NCI-H187 treated with DMSO at 0.1 percent for 48 hours (cell line): Measurements from ENCODE around the gene TBCD.

Experiments used
- DNase-seq: peaks from one replicate; lab custom pipeline; 2025; lab: John Stamatoyannopoulos, UW

TBCD gene

GRCh38 chr17:82810644-82811430, 59.0 kb downstream of the TBCD start:
- no peak for DNase-seq

DNA sequence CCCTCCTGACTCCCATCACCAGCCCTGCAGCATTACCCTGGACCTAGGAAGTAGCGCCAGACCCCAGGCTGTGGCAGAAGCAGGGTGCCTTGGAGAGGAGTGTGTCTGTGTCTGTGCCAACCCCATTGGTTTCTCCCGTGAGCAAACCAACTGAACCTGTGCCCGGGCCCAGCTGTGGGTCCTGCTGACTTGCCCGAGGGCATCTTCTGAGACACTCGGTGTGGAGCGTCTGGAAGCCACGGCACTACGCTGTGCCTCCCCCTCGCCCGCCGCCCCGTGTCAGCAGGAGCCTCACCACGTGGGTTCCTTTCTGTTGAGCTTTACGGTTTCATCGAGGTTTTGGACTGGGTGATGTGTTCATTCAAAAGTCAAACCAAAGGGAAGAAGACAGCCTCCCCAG, 60.2 kb downstream of the TBCD start:
- no peak for DNase-seq

DNA sequence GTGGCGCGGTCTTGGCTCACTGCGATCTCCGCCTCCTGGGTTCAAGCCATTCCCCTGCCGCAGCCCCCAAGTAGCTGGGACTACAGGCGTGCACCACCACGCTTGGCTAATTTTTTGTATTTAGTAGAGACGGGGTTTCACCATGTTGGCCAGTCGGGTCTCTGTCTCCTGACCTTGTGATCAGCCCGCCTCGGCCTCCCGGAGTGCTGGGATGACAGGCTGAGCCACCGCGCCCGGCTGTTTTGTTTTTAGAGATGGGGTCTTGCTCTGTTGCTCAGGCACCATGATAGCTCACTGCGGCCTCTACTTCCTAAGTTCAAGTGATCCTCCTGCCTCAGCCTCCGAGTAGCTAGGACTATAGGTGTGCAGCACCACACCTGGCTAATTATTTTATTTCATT, 60.7 kb downstream of the TBCD start:
- no peak for DNase-seq

- no peak for DNase-seq
Observed at GRCh38 chr17:82813299-82814051, 61.6 kb downstream of the TBCD start.

GRCh38 chr17:82814834-82815233, 63.0 kb downstream of the TBCD start:
- no peak for DNase-seq

- DNase-seq, result no peak
Observed at GRCh38 chr17:82815354-82815753, 63.5 kb downstream of the TBCD start.

- DNase-seq, result no peak
Observed at GRCh38 chr17:82815790-82816305, 64.0 kb downstream of the TBCD start.

DNA sequence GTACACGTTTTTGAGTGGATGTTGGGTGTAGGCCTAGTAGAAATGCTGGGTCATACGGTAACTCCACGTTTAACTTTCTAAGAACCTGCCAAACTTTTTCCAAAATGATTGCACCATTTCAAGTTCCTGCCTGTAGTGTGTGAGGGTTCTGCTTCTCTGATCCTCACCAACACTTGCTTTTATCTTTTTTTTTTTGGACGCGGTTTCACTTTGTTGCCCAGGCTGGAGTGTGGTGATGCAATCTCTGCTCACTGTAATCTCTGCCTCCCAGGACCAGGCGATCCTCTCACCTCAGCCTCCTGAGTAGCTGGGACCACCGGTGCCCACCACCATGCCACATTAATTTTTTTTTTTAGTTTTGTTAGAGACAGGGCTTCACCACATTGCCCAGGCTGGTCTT, 64.5 kb downstream of the TBCD start:
- no peak for DNase-seq

DNA sequence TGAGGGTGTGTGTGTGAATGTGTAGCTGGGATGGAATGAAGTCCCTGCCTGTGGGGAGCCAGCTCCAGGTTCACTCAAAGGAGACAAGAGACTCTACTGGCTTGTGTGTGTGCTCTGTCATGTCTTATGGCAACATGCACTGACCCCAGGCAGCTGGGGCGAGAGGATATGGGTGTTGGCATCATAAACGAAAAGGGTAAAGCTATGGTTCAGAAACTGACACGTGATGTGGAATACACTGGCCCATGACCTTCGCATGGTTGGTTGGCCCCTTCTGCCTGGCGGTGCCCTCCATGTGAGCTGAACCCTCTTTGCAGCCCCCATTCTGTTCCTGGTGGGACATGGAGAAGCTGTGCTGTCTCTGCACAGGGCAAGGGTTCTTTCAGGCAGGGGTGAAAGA, 66.1 kb downstream of the TBCD start:
- no peak for DNase-seq

GRCh38 chr17:82820278-82821251, 68.7 kb downstream of the TBCD start:
- DNase-seq, result no peak

GRCh38 chr17:82821554-82821953, 69.7 kb downstream of the TBCD start:
- DNase-seq, result no peak

DNA sequence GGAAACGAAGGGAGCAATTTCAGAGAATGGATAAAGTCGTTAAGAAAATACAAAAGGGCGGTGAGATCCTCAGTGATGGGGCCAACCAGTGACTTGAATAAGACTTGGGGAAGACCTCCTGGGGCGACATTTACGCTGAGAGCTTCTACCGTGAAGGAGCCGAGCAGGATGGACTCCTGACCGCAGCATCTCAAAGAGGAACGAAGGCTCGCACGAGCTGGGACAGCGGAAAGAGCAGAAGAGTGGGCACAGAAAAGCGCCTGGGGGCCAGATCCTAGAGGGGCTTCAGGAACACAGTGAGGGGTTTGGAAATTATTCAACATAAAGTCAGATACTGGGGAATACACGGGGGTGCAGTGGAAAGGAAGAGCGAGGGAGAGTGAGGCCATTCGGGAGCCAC, 70.4 kb downstream of the TBCD start:
- DNase-seq, result no peak

DNA sequence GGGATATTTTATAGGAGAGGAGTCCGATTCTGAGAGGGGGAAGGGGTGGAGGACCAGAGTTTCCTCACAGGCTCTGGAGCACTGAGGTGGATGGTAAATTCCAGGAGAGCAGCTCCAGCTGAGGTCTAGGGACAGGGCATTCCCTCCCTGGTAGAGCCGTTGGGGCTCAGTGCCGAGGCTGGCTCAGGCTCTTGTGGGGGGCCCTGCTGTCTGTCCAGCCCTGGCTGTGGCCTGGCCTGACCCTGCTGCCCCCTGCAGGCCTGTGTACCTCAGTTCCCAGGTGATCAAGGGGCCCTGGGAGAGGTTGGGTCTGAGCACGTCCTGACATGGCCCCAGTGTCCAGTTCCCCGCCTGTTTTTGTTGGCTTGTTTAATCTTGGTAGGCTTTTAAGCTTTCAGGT, 71.1 kb downstream of the TBCD start:
- no peak for DNase-seq

DNA sequence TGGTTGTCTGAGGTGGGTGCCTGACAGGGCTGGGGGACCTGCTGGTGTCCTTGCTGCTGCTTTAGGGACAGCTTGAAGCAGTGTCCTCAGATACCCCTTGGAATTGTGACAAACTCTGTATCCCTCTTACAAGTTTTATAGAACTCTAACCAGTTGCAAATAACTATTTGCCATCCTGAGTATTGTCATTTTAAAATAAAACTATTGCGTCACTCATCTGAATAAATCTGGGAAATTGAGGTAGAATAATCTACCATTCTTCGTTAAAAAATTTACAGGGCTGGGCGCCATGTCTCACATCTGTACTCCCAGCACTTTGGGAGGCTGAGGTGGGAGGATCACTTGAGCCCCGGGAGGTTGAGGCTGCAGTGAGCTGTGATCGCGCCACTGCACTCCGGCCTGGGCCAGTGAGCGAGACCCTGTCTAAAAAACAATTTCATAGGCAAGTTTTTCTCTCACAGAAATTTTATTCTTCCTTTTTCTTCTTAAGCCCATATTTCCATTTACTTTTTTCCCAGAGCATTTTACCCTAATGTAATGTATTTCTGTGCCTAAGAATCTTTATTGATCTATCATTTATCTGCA, 73.8 kb downstream of the TBCD start:
- DNase-seq, result no peak

DNA sequence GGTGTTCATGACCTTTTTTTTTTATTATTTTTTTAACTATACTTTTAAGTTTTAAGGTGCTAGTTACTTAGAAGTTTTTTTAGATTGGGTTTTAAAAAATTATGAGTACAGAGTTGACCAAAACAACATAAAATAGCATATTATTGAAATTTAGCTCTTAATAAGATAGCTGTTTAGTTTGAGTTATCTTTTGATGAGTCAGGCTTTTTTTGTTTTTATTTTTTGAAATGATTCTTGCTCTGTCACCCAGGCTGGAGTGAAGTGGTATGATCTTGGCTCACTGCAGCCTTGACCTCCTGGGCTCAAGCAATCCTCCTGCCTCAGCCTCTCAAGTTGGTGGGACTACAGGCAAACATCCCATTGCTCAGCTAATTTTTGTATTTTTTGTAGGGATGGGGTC, 74.3 kb downstream of the TBCD start:
- DNase-seq, result no peak

DNA sequence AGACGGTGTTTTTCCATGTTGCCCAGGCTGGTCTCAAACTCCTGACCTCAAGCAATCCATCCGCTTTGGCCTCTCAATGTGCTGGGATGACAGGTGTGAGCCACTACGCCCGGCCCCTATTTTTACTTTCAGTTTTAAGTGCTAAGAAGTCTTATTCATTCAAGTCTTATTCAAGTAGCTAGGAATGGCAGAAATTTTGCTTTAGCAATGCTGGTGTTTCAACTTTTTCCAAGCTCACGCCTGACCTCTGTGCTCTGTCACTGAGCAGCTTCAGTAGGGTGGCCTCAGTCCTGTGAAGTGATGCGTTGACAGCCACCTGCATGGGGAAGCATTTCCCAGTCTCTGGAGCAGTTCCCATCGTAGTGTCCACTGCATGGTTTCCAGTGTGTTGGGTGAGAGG, 75.1 kb downstream of the TBCD start:
- DNase-seq, result no peak

GRCh38 chr17:82828875-82829487, 77.1 kb downstream of the TBCD start:
- DNase-seq, result no peak

DNA sequence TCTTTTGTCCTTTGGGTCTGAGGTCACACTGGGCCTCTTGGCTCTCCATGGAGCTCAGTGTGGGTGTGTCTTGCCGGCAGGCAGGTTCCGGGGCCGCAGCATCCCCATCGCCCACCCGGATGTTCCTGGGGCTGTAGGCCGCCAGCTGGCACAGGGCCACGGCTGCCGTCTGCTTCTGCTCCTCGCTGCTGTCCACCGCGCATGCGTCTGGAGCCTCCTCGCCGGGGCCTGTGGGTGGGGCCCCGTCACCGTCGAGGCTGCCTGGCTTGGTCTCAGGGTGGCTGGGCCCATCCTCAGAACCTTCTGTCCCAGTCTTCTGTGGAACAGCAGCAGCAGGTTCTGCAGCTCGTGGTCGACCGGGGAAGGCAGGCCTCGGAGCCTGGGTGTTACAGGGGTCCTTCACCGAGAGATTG, 78.4 kb downstream of the TBCD start:
- no peak for DNase-seq

GRCh38 chr17:82831041-82831817, 79.4 kb downstream of the TBCD start:
- DNase-seq, result no peak

GRCh38 chr17:82831818-82832200, 79.9 kb downstream of the TBCD start:
- no peak for DNase-seq

GRCh38 chr17:82832411-82832810, 80.5 kb downstream of the TBCD start:
- DNase-seq, result no peak
